Adrenal gland (tissue), 12 donors: Measurements from ENCODE around the gene MIR17HG. TPM values are rescaled to one million over a fixed set of nuclear protein-coding genes. Genes with fewer than 3 reads are reported as not detected.

ENCODE experiments used
- DNase-seq, 7 donors: peaks; one replicate each; pipeline ENCODE4 v3.0.0-alpha.2; 2019 to 2020
- H3K27ac ChIP-seq, 5 donors: fragments of 200-600 bp; sonication (generic) in 4 of 5; 1 replicate in 3 of 5; 2 replicates in 2 of 5; pipeline versions ENCODE4 v1.5.1 to v1.8.0; 2016 to 2020; ENCODE audit warnings: mild to moderate bottlenecking in 1 of 5
- H3K27me3 ChIP-seq: fragments of 200-600 bp; 2 replicates; pipeline ENCODE4 v1.8.0; 2021
- H3K36me3 ChIP-seq, 2 donors: fragments of 200-600 bp; replicated peaks in 1 of 2; 1 replicate in 1 of 2; 2 replicates in 1 of 2; pipeline versions ENCODE4 v1.5.1 to v1.8.0; 2018 to 2022
- H3K4me1 ChIP-seq, 2 donors: fragments of 200-600 bp; replicated peaks in 1 of 2; 1 replicate in 1 of 2; 2 replicates in 1 of 2; pipeline versions ENCODE4 v1.5.1 to v1.8.0; 2018 to 2021
- H3K4me3 ChIP-seq, 4 donors: fragments of 200-600 bp; sonication (generic) in 3 of 4; one replicate each; pipeline ENCODE4 v1.5.1; 2016 to 2018
- H3K9me3 ChIP-seq, 3 donors: fragments of 200-600 bp; sonication (generic) in 1 of 3; replicated peaks in 1 of 3; 1 replicate in 2 of 3; 2 replicates in 1 of 3; pipeline versions ENCODE4 v1.5.1 to v1.8.0; 2016 to 2021
- CTCF ChIP-seq, 6 experiments: fragments of 450-650 bp in 4 of 6; fragments of 200-600 bp in 2 of 6; sonication (generic) in 1 of 6; IDR thresholded peaks; 1 replicate in 5 of 6; 2 replicates in 1 of 6; pipeline versions ENCODE4 v1.5.1 to v1.8.0; 2016 to 2021; ENCODE audit warnings: antibody characterized with exemption in 6 of 6, mild to moderate bottlenecking in 2 of 6, moderate library complexity in 1 of 6
- POLR2A ChIP-seq, 2 donors: fragments of 450-650 bp; IDR thresholded peaks; one replicate each; pipeline ENCODE4 v1.6.1; 2017; ENCODE audit warnings: antibody characterized with exemption in 2 of 2, mild to moderate bottlenecking in 2 of 2, moderate library complexity in 1 of 2
- WGBS, 4 donors: extraction: QIAGEN DNeasy Blood & Tissue Kit in 2 of 4; methylation state at CpG; one replicate each; pipeline versions ENCODE4 v1.1.5 to v1.1.7; 2013 to 2017; 5-methylcytosine and 5-hydroxymethylcytosine counted together
- intact Hi-C, 2 donors: fragments of 100-400 bp; cut with DNase I; formaldehyde crosslinking; loops; one replicate each; pipeline versions ENCODE4 v1.14.1 to v1.15.0; 2022 to 2023
- polyA plus RNA-seq, 3 donors: library from polyadenylated mRNA; stranded (reverse); fragments of 200-250 nt in 2 of 3; fragments of 350-450 nt in 1 of 3; fragmentation: Illumina TruSeq in 1 of 3; extraction: RNeasy Lipid Tissue Mini Kit (QIAGEN cat#74804) in 1 of 3; gene quantifications; one replicate each; pipeline ENCODE4 v1.2.3, GENCODE V29; 2013 to 2014
- total RNA-seq, 9 donors: library from RNA; depleted of rRNA in 4 of 9; stranded (reverse); fragments of >200 nt in 4 of 9; fragments of 120-200 nt in 1 of 9; fragmentation: NEBNext Ultra II Directional in 1 of 9; extraction: Animal tissue kit (Norgen Biotek cat#: 25700) in 1 of 9; gene quantifications; one replicate each; pipeline versions ENCODE4 v1.1.0 to v1.2.4, GENCODE V29; 2013 to 2023
- donor health status: healthy with polysubstance abuse.
- donor health status: Bipolar disorder and iron deficiency.
- donor health status: DM: yes; HTN: yes; CAD: no.
- donor health status: DM: no; HTN: no; CAD: no.
- donor health status: DM: no; HTN: no; CAD: no.
- donor health status: DM: yes; HTN: yes; CAD: no.

The MIR17HG gene
- total and polyA plus RNA-seq, 12 donors = 0.41 to 5.4 (median 1.9) TPM

GRCh38 chr13:91360246-91360751 lies 12.8 kb downstream of the MIR17HG start:
- Histone ChIP-seq H3K9me3 (no peaks in the 10 kb centered on the region), H3K4me1 (no peaks in the 10 kb centered on the region), H3K27me3 (no peaks in the 10 kb centered on the region), H3K27ac (no peak overlapping the region), H3K36me3 (no peaks in the 10 kb centered on the region), H3K4me3 (no peak overlapping the region)
- intact Hi-C loops = no loop called here
- no peak for DNase-seq
- 92 to 94% (median 94%) methylated on average over 4 of the region's 4 CpGs for WGBS, 4 donors
- no peak for TF ChIP-seq POLR2A (IDR thresholded peaks at IDR 0.05)
- TF ChIP-seq CTCF (IDR thresholded peaks at IDR 0.05) = no peak

GRCh38 chr13:91361755-91362271 lies 14.3 kb downstream of the MIR17HG start:
- 93 to 98% (median 95%) methylated on average over 1 of the region's 1 CpG for WGBS, 4 donors

GRCh38 chr13:91362908-91363307 lies 15.4 kb downstream of the MIR17HG start:
- Histone ChIP-seq H3K9me3 (no peaks in the 10 kb centered on the region), H3K4me1 (no peaks in the 10 kb centered on the region)
- intact Hi-C loops = no loop called here

More at GRCh38 chr13:91361755-91362271, 14.3 kb downstream of the MIR17HG start:
- intact Hi-C loops = no loop called here
- H3K4me3 ChIP-seq = no peak overlapping the region
- no peaks in the 10 kb centered on the region for H3K9me3 ChIP-seq
- TF ChIP-seq POLR2A (IDR thresholded peaks at IDR 0.05) (no peak), CTCF (IDR thresholded peaks at IDR 0.05) (no peak)
- no peaks in the 10 kb centered on the region for H3K36me3 ChIP-seq
- no peaks in the 10 kb centered on the region for H3K27me3 ChIP-seq
- no peak overlapping the region for H3K27ac ChIP-seq
- H3K4me1 ChIP-seq = no peaks in the 10 kb centered on the region
- DNase-seq = no peak

GRCh38 chr13:91368101-91368500 lies 20.6 kb downstream of the MIR17HG start:
- 89 to 100% (median 95%) methylated on average over 1 of the region's 1 CpG for WGBS, 4 donors
- Histone ChIP-seq H3K9me3 (no peaks in the 10 kb centered on the region), H3K27me3 (peaks cover 3% of the 10 kb centered on the region), H3K4me1 (no peaks in the 10 kb centered on the region), H3K4me3 (no peak overlapping the region), H3K36me3 (no peaks in the 10 kb centered on the region), H3K27ac (no peak overlapping the region)
- TF ChIP-seq POLR2A (IDR thresholded peaks at IDR 0.05) (no peak), CTCF (IDR thresholded peaks at IDR 0.05) (no peak)
- DNase-seq = no peak
- intact Hi-C loops = no loop called here

More at GRCh38 chr13:91362908-91363307, 15.4 kb downstream of the MIR17HG start:
- Histone ChIP-seq H3K27ac (no peak overlapping the region), H3K36me3 (no peaks in the 10 kb centered on the region), H3K27me3 (no peaks in the 10 kb centered on the region), H3K4me3 (no peak overlapping the region)
- DNase-seq = no peak
- WGBS, 4 donors = 89 to 100% (median 94%) methylated on average over 1 of the region's 1 CpG
- TF ChIP-seq POLR2A (IDR thresholded peaks at IDR 0.05) = no peak
- no peak for TF ChIP-seq CTCF (IDR thresholded peaks at IDR 0.05)
